ENCODE measurements around the gene GLIS1. TPM values are rescaled to one million over a fixed set of nuclear protein-coding genes. Genes with fewer than 3 reads are reported as not detected.

GLIS1 gene
- total RNA-seq, 1 donor from 2014 or later = not detected

DNA sequence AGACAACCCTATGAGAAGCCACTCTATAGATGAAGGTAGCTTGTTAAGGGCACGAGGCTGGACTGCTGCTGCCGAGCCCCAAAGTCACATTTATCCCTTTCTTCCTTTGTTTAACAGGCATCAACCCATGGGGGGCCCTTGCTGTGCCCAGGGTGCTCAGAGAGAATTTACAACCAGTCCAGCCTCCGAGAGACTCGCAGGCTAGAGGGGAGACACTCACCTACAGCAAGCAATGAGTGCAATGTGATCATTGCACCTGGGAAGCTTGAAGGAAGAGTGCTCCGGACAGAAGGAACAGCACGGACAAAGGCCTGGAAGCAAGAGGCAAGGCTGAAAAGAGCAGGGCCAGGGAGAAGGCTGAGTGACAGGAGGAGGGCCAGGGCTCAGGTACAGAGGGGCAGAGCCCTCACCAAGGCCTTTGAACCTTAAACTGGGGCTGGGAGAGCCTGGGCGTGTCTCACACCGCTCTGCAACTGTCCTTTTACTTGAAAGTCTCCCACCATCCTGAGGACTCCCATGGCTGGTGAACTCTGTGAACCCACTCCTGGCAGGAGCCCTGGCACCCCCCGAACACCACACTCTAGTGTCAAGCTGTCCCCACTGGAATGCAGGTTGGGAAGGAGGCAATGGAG, 252.5 kb downstream of the GLIS1 start:
- Mint-ChIP-seq H3K27me3 (ENCODE audit: unreplicated experiment) (peaks cover 5% of the 10 kb centered on the region), H3K27ac (ENCODE audit: unreplicated experiment) (no peak overlapping the region), H3K4me1 (ENCODE audit: unreplicated experiment) (no peaks in the 10 kb centered on the region), H3K36me3 (ENCODE audit: low read depth, unreplicated experiment) (no peaks in the 10 kb centered on the region), H3K4me3 (ENCODE audit: unreplicated experiment) (no peak overlapping the region), H3K9me3 (ENCODE audit: unreplicated experiment) (no peaks in the 10 kb centered on the region)
- no peak for DNase-seq (ENCODE audit: low spot score)
- TF ChIP-seq, protein P1, sequence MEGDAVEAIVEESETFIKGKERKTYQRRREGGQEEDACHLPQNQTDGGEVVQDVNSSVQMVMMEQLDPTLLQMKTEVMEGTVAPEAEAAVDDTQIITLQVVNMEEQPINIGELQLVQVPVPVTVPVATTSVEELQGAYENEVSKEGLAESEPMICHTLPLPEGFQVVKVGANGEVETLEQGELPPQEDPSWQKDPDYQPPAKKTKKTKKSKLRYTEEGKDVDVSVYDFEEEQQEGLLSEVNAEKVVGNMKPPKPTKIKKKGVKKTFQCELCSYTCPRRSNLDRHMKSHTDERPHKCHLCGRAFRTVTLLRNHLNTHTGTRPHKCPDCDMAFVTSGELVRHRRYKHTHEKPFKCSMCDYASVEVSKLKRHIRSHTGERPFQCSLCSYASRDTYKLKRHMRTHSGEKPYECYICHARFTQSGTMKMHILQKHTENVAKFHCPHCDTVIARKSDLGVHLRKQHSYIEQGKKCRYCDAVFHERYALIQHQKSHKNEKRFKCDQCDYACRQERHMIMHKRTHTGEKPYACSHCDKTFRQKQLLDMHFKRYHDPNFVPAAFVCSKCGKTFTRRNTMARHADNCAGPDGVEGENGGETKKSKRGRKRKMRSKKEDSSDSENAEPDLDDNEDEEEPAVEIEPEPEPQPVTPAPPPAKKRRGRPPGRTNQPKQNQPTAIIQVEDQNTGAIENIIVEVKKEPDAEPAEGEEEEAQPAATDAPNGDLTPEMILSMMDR (IDR thresholded peaks at IDR 0.05; ENCODE audit: unreplicated experiment) = no peak

DNA sequence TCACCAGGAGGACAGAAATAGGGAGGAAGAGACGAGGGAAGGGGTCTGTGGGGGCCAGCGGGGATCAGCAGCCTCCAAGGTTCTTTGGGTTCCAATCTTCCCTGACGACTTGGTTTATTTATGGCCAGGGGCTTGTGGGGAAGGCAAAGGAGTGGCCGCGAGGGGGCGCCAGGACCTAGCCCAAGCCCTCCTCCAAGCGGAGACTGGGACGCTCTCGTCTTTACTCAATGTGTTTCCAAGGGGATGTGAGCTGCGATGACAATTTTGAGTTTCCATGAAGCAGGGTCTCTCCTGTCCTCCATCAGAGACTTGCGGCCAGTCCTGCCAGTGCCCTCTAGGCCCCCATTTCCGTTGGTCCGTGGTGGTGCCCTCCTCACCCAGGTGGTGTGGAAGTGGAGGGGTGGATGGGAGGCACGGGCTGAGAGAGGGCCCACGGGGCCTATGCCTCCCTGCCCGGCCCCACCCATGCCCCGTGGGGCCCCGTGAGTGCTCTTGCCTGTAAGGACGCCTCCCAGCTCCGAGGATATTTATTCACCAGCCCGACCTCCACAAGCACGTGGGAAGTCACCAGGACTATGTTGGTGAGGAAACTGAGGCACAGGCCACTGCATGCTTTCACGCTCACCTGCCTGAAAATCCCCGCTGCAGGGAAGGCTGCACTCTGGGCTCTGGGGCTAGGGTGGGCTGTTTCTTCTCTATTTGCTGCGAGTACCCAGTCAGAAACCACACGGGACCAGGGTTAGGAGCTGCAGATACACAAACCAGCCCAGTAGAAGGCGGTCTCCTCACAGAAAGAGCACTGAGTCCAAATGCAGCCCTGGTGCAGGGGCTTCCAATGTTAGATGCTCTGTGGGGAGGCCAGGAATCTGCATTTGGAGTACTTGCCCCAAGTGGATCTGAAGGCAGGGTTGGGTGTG, 253.2 kb downstream of the GLIS1 start:
- Mint-ChIP-seq H3K27me3 (ENCODE audit: unreplicated experiment) (peaks cover 5% of the 10 kb centered on the region), H3K4me3 (ENCODE audit: unreplicated experiment) (no peak overlapping the region), H3K9me3 (ENCODE audit: unreplicated experiment) (no peaks in the 10 kb centered on the region), H3K36me3 (ENCODE audit: low read depth, unreplicated experiment) (no peaks in the 10 kb centered on the region), H3K27ac (ENCODE audit: unreplicated experiment) (no peak overlapping the region), H3K4me1 (ENCODE audit: unreplicated experiment) (no peaks in the 10 kb centered on the region)
- TF ChIP-seq, protein P1 (IDR thresholded peaks at IDR 0.05; ENCODE audit: unreplicated experiment) = peak; percentile 74
- peak; percentile 89 for DNase-seq (ENCODE audit: low spot score)

DNA sequence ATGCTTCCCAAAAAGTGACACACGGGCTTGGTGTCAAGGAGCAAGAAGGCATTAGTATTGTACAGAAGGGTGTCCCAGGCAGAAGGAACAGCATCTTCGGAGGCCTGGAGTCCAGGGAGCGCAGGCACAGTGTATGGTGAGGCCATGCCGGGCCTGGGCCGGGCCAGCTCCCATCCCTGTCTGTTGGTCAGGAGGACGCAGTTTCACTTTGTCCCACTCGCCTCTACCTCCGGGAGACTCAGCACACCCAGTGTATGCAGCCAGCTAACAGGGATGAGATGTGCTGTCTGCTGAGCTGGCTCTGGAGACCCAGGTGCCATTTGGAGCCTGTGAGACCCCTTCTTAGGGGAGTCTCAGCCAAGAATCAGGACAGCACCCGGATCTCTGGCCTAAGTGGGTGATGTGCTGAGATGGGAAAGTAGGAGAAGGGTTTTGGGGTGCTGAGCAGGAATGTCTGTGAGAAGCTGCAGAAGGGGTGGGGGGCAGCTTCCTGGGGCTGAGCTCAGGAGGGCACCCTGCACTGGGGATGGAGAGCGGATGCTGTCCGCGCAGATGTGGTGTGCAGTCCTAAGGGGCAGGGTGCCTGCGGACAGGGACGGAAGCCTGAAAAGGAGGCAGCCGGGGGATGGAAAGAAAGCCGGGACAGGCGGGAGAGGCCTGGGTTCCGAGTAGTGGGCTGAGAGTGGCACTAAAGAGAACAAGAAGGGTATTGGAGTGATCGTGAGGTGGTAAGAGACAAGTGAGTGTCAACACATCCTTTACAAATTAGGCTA, 254.1 kb downstream of the GLIS1 start:
- Mint-ChIP-seq H3K27me3 (ENCODE audit: unreplicated experiment) (peaks cover 5% of the 10 kb centered on the region), H3K27ac (ENCODE audit: unreplicated experiment) (no peak overlapping the region), H3K4me1 (ENCODE audit: unreplicated experiment) (no peaks in the 10 kb centered on the region), H3K9me3 (ENCODE audit: unreplicated experiment) (no peaks in the 10 kb centered on the region), H3K4me3 (ENCODE audit: unreplicated experiment) (no peak overlapping the region), H3K36me3 (ENCODE audit: low read depth, unreplicated experiment) (no peaks in the 10 kb centered on the region)
- no peak for DNase-seq (ENCODE audit: low spot score)
- TF ChIP-seq, protein P1 (IDR thresholded peaks at IDR 0.05; ENCODE audit: unreplicated experiment) = no peak

DNA sequence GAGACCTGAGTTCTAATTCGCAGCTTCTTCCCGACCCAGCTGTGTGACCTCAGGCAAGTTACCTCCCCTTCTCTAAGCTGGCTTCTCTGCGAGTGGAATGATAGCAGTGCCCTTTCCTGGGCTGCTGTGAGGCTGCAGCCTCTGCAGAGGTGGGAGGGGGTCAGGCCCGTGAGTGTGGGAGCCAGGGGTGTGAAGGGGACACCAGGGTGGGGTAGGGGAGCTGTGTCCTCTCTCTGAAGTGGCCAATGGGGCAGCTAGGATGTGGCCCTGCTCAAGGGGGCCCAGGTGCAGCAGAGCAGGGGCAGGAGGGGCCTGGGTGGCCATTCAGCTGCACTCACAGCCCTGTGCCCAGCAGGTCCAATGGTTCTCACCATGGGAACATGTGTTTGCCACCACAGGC, 255.3 kb downstream of the GLIS1 start:
- TF ChIP-seq, protein P1 (IDR thresholded peaks at IDR 0.05; ENCODE audit: unreplicated experiment) = no peak
- no peak for DNase-seq (ENCODE audit: low spot score)
- Mint-ChIP-seq H3K27ac (ENCODE audit: unreplicated experiment) (no peak overlapping the region), H3K9me3 (ENCODE audit: unreplicated experiment) (no peaks in the 10 kb centered on the region), H3K4me3 (ENCODE audit: unreplicated experiment) (no peak overlapping the region), H3K36me3 (ENCODE audit: low read depth, unreplicated experiment) (no peaks in the 10 kb centered on the region), H3K27me3 (ENCODE audit: unreplicated experiment) (peaks cover 7% of the 10 kb centered on the region), H3K4me1 (ENCODE audit: unreplicated experiment) (no peaks in the 10 kb centered on the region)
